HK-2 (cell line): Measurements from ENCODE around the gene APOBEC3F.
"Not testable (repeated sequence)": the region's sequence is repeated elsewhere in the genome, so short reads cannot be mapped to it uniquely, and the experiment has no call there.

Source experiments
- DNase-seq: peaks from one replicate; pipeline ENCODE4 v3.0.0-alpha.2; 2018; ENCODE audit not compliant: unreplicated experiment

APOBEC3F gene

DNA sequence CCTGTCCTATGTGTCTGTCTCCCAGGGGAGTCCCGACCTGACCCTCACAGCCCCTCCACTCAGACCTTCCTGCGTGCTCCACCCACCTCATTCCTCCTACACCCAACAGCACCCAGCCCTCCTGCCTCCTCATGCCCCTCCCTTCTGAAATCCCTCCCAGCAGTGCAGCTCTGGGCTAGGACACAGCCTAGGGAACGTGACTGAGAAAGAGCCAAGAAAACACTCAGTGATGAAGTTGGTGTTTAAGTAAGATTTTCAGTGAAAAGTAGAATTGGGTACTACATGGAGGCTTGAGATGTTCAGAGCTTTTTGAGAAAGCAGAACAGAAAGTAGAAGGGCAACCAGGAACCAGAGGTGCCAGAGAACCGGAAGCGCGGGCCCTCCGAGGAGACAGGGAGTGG, 31.9 kb downstream of the APOBEC3F start:
- DNase-seq, result not testable (repeated sequence)

DNA sequence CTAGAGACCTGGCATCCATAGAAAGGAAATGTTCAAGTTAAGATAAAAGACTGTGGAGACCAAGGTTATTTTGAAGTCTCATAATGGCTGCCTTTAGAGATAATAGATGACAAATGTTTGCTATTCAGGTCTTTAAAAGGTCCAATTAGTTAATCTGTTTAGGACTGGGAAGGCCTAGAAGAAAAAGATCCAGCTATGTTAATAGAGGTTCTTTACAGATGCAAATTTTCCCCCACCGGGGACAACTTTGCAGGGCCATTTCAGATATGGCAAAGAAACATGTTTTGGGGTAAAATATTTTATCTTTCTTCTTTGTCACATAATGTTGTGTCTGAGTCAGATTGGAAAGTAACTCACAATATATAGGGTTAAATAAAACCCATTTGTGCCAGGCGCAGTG, 33.3 kb downstream of the APOBEC3F start:
- no peak for DNase-seq

GRCh38 chr22:39076155-39077025, 35.7 kb downstream of the APOBEC3F start:
- not testable (repeated sequence) for DNase-seq

DNA sequence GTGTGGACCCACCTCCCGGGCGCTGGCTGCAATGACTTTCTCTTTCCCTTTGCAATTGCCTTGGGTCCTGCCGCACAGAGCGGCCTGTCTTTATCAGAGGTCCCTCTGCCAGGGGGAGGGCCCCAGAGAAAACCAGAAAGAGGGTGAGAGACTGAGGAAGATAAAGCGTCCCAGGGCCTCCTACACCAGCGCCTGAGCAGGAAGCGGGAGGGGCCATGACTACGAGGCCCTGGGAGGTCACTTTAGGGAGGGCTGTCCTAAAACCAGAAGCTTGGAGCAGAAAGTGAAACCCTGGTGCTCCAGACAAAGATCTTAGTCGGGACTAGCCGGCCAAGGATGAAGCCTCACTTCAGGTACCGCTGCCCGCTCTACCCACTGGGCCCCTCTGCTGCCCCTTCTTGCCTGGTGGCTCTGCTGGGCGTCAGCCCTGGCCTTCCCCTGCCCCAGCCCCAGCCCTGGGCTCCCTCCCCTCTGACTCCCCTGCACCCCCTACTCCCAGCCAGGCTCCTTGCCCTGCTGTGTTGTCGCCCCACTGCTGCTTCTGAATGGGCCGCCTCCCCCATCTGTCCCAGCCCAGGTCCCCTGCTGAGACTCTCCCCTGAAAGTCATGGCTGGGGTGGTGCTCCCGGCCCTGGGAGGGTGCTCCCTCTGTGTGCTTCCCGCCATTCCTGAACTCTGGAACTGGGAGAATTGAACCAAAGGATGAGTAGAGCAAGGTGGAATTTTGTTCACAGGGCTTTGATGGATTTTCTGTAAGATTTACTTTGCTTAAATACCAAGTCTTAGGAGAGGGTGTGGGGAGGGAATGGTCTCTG, 36.6 kb downstream of the APOBEC3F start, which contains the start of gene APOBEC3G:
Gene APOBEC3G (plus strand): TSS at position 250 of the 815 bp plus-strand sequence. CDS start 87 bp downstream, at position 337.
- peak; percentile 11 for DNase-seq

DNA sequence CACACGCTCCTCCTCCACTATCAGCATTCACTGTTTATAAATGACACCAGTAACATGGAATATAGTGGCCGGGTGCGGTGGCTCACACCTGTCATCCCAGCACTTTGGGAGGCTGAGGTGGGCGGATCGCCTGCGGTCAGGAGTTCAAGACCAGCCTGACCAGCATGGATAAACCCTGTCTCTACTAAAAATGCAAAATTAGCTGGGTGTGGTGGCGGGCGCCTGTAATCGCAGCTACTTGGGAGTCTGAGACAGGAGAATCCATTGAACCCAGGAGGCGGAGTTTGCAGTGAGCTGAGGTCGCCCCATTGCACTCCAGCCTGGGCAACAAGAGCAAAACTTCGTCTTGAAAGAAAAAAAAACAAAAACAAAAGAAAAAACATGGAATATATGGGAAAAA, 37.2 kb downstream of the APOBEC3F start:
- not testable (repeated sequence) for DNase-seq

DNA sequence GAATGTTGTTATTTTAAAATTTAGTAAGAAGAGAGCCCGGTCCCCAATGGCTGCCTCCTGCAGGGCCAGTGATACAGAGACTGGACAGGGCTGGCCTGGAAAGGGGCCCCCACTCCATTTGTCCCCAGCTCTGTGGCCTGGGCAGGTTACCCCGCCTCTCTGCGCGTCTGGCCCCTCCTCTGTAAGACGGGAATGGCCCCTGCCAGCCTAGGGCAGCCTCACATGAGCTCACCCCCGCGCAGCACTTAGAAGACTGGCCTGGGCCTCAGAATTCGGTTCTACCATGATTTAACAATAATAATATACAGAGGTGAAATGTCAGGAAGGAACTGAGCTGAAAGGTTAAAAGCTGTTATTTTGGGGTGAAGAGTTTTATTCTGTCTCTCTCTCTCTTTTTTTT, 37.7 kb downstream of the APOBEC3F start:
- no peak for DNase-seq

DNA sequence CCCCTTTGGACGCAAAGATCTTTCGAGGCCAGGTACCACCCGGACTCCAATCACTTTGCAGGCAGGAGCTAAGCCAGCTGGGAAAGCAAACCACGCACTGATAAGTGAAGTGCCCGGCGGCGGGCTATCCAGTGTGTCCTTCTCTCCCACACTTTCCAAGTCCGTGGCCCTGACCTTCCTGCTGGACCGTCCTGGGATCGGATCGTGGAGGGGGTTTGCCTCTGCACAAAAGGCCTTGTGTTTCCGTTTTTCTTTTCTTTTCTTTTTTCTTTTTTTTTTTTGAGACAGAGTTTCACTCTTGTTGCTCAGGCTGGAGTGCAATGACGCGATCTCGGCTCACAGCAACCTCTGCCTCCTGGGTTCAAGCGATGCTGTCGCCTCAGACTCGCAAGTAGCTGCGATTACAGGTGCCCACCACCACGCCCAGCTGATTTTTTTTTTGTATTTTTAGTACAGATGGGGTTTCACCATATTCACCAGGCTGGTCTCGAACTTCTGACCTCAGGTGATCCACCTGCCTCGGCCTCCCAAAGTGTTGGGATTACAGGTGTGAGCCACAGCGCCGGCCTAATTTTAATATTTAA, 38.5 kb downstream of the APOBEC3F start:
- DNase-seq, result not testable (repeated sequence)

DNA sequence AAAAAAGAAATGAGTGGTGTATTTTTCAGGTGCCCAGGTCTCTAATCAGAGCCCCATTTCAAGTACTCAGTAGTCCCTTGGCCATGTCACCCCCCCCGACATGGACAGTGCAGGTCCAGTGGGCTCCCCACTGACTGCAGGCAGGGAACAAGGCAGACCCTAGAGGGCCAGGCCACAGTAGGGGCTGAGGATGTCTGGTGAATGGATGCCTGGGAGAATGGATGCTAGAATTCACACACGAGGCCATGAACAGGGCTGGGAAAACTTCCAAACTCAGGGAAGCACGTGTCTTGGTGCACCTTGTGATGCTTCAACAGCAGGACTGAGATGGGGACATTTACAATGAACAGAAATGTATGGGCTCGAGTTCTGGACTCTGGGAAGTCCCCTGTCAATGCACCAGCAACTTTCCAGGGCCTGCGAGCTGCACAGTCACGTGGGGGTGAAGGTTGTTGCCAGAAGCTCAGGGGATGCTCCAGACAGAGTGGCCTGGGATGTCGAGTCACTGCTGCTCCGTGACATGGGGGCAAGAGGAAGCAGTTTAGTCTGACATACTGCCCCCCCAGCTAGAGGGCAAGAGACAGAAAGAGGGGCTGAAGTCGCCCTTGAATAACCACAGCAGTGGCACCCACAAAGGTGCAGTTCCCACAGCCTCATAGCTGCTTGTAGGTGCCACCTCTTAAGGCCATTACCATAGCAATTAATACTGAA, 39.5 kb downstream of the APOBEC3F start:
- DNase-seq, result no peak

DNA sequence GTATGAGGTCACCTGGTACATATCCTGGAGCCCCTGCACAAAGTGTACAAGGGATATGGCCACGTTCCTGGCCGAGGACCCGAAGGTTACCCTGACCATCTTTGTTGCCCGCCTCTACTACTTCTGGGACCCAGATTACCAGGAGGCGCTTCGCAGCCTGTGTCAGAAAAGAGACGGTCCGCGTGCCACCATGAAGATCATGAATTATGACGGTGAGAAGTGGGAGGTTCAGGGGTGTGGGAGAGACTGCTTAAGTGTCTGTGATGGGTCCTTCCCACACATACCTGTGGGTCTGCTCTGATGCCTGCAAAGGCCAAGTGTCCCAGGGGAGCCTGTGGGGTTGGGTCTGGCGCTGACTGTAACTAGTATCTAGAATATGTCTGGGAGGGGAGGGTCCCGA, 40.4 kb downstream of the APOBEC3F start:
- no peak for DNase-seq

DNA sequence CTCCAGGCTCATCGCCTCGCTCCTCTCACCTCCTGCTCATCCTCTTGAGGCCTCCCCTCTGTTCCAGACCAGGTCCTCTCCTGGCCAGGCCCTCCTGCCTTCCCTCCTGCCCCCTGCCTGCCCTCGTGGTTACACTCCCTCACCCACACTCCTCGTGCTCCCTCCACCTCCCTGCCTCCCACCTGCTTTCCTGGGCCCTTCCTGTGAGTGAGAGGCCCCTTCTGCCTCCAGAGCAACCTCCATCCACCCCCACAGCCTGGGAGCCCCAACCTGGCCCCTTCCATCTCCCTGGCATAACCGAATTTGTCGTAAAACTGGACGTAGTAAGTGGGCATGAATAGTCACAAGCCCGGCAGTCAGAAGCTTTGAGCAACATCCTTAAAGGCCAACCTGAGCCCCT, 40.9 kb downstream of the APOBEC3F start:
- DNase-seq, result no peak

DNA sequence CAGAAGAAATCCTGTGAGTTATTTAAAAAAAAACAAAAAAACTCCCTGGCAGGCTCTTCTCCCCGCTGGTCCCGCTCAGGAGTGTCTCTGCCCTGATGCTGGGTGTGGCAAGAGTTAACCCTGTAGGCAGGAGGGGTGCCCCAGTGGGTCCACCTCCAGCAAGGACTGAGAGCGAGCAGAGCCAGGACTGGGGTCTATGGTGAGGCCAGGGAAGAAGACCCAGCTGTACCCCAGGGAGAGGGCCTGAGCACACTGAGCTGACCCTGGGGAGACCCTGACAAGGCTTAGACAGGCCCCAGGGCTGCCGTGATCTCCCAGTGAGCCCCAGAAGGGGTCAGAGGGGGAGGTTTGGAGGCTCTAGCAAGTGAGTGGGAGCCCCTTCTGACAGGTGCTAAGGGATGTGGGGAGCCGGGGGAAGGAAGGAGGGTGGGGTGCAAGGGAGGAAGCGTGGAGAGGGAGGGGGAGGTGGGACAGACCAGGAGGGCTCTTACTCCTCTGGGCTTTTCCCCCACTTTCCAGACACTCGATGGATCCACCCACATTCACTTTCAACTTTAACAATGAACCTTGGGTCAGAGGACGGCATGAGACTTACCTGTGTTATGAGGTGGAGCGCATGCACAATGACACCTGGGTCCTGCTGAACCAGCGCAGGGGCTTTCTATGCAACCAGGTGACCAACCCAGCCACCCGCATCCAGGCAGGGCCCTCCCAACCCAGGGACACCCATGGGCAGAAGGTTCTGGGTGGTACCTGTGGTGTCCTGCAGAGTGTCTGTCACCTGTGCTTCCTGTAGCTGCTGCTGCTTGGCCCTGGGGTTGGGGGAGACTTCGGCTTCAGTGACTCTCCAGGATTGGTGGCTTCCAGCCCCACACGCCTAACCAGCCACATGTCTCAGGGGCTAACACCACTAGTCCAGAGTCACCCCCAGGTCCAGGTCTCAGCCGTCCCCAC, 42.8 kb downstream of the APOBEC3F start:
- no peak for DNase-seq

DNA sequence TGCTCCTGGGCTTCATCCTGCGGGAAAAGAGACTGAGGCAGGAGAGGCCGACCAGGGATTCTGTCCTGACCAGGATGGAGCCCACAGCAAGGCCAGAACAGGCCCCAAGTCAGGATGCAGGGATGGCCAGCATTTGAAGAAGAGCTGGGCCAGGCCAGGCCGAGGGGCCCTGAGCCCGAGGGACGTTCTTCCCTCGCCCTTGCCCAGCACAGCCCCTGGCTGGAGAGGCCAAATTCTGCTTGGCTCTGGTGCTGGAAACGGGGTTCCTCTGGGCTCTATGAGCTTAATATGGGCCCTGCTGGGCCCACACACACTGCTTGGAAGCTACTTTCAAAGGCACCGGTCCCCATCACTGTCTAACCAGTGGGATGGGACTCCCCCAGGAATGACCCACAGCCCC, 44.0 kb downstream of the APOBEC3F start:
- DNase-seq, result no peak

DNA sequence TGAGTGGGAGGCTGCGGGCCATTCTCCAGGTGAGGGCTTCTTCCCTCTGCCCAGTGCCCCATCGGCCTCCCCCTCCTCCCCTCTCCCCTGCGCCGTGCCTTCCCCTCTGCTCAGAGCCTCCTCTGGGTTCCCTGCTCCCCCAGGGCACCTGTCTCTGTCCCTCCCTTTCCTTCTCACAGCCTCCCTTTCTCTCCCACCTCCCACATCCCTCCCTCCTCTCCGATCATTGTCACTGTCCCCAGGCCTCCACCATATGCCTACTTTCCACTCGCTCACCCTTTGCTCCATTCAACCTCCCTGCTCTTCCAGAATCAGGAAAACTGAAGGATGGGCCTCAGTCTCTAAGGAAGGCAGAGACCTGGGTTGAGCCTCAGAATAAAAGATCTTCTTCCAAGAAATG, 46.4 kb downstream of the APOBEC3F start:
- DNase-seq, result no peak

DNA sequence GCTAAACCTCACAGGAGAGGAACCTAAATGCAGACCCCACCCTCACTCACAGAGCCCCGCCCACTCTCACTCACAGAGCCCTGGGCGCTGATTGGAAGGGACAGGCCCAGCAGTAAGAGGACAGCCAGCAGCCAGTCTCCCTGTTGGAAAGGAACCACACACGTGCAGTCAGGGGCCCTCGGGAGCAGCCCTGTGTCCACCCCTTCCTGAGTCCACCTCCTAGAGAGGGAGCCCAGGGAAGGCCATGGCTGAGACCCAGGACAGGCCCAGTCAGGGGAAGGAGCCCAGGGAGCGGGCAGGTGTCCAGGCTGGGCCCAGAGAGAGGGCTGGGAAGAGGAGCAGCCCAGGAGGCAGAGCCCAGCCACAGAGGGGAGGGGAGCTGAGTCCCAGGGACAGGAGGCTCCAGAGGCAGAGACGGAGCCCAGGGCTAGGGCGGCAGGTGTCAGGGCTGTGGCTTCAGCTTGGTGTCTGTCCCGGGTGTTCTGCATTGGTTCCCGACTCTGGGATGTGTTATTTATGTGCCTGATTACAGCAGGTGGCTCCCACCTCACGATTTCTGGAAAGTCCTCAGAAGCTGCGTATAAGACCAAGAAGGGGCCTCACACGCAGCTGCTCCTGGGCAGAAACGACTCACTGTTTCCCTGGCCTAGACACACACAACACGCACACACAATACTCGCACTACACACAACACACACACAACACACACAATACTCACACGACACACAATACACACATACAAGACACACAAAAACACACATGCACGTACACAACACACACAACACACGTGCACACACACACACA, 47.4 kb downstream of the APOBEC3F start:
- DNase-seq, result no peak

DNA sequence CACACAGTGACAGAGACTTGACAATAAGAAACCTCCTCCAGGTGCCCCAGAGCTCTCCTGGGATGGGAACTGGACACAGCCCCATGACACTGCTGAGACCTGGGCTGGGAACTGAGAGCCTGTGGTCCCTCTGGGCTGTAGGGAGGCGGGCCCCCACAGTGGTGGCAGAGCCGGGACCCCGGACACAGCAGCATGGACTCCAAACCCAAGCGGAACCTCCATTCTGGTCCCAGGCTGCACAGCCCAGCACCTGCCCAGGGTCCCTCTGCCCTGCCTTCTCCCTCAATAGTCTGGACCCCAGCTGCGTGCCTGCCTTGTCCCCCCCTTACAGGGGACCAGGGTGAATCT, 48.0 kb downstream of the APOBEC3F start:
- no peak for DNase-seq

- DNase-seq, result no peak
Measured at GRCh38 chr22:39089928-39090327, 49.3 kb downstream of the APOBEC3F start.

GRCh38 chr22:39090426-39091064, 49.9 kb downstream of the APOBEC3F start:
- peak; percentile 38 for DNase-seq

- no peak for DNase-seq
Measured at GRCh38 chr22:39091126-39092081, 50.7 kb downstream of the APOBEC3F start.
